ENCODE data around the gene TMEM80.

DNA sequence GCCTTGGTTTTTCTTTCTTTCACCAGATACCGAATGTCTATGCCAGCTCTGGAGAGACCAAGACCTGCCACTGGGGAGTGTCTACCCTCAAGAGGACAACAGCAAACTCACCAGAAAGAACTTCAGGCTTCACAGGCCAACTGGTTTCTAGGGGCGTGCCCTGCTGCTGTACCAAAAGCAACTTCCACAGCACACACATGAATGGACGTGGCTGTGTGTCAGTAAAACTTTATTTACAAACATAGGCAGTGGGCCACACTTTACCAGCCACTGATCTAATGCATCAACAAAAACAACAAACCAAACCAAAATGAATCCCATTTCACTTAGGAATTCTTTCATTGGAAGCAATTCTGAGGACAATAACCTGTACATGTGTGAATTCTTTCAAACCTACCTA lies 17.3 kb upstream of the TMEM80 start:
- TF ChIP-seq, protein P1, sequence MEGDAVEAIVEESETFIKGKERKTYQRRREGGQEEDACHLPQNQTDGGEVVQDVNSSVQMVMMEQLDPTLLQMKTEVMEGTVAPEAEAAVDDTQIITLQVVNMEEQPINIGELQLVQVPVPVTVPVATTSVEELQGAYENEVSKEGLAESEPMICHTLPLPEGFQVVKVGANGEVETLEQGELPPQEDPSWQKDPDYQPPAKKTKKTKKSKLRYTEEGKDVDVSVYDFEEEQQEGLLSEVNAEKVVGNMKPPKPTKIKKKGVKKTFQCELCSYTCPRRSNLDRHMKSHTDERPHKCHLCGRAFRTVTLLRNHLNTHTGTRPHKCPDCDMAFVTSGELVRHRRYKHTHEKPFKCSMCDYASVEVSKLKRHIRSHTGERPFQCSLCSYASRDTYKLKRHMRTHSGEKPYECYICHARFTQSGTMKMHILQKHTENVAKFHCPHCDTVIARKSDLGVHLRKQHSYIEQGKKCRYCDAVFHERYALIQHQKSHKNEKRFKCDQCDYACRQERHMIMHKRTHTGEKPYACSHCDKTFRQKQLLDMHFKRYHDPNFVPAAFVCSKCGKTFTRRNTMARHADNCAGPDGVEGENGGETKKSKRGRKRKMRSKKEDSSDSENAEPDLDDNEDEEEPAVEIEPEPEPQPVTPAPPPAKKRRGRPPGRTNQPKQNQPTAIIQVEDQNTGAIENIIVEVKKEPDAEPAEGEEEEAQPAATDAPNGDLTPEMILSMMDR (IDR thresholded peaks at IDR 0.05): no peak
- TF ChIP-seq POLR2A (IDR thresholded peaks at IDR 0.05): no peak
